CD4-positive, alpha-beta T cell treated with Interleukin-4 for 1 hour (primary cell): ENCODE data around the gene MAP3K12.
"Not testable (repeated sequence)": the region's sequence is repeated elsewhere in the genome, so short reads cannot be mapped to it uniquely, and the experiment has no call there.

Experiments
- DNase-seq, 2 donors: peaks; one replicate each; pipeline ENCODE4 v3.0.0-alpha.2; 2020 to 2022

MAP3K12 gene

GRCh38 chr12:53467082-53467481, 32.2 kb downstream of the MAP3K12 start:
- no peak for DNase-seq

DNA sequence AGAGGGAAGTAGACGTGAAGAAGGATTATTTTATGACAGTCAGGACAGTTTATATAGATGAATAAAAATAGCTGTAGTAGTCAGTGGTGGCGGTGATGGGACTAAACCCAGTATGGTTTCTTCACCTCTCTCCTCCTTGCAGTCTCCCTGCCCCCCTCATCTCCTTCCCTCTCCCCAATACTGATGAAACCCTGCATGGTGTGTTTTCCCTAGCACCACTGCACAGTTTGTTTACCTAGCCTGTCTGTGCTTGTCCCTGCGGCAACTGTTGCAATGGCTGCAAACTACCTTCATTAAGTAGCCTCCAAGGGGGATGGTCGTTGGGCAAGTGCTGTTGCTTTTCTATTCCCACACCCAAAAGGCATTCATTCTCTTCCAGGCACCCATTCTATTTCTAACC, 32.6 kb downstream of the MAP3K12 start:
- no peak for DNase-seq

- no peak for DNase-seq
These were observed 33.6 kb downstream of the MAP3K12 start for GRCh38 chr12:53465679-53466078.

GRCh38 chr12:53464685-53465418, 34.4 kb downstream of the MAP3K12 start:
- no peak for DNase-seq

DNA sequence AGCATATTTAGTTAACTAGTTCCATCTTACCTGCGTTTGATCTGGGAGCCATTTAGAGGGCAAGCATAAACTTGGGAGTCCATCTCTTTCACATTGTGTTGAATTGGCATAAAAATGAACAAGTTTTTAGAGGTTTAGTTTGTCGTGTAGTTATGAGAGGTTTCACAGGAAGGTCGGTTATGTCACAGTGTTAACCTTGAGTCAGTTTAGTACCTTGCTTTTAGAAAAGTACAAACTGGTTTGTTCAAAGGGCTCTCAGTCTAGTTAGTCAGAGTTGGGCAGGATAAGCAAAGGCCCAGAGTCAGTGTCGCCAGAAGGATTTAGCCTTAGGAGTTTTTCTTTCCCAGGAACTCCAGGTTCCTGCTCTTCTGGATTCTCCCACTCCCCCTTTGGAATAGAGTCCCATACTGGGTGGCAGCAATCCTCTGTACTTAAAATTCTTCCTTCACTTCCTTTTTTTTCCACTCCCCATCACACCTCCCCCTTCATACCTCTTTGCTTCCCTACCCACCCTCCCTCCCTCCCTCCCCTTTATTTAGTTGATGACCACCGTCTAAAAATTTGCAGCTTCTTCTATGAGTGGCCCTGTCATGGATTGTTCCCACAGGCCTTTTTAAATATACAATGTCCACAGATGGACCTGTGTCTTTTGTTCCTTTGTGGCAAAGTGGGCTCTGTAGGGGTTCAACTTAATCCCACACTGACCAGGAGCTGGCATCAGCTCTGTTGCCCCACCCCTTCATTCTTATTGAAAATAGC, 35.3 kb downstream of the MAP3K12 start:
- no peak for DNase-seq

GRCh38 chr12:53462935-53463334, 36.3 kb downstream of the MAP3K12 start:
- DNase-seq, result no peak

DNA sequence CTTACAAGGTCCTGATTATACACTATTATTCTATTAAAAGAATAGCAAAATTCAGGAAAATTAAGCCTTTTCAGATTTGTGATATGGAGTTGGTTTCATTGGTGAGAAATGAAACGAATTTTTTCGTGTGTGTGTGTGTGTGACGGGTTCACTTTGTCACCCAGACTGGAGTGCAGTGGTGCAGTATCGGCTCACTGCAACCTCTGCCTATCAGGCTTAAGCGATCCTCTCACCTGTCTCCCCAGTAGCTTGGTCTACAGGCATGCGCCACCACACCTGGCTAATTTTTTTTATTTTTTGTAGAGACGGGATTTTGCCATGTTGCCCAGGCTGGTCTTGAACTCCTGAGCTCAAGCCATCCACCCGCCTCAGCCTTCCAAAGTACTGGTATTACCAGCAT, 37.7 kb downstream of the MAP3K12 start:
- no peak for DNase-seq

- no peak for DNase-seq
These were observed 38.2 kb downstream of the MAP3K12 start for GRCh38 chr12:53461059-53461458.

DNA sequence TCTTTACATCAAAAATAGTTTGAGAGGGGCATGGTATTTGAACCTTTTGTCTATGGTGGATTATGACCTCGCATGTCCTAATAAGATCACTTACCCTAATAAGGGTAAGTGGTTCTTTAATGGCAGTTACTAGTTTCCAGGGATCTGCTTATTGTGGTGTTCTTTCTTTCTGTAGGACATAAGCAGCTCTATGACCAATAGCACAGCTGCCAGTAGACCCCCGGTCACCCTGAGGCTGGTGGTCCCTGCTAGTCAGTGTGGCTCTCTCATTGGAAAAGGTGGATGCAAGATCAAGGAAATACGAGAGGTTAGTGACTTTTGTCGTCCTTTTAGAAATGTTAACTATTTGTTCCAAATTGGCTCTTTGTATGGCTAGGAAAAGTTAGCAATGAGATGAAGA, 40.2 kb downstream of the MAP3K12 start:
- DNase-seq, result no peak

- DNase-seq, result no peak
These were observed 42.4 kb downstream of the MAP3K12 start for GRCh38 chr12:53456654-53457366.

GRCh38 chr12:53454707-53455106, 44.6 kb downstream of the MAP3K12 start:
- DNase-seq, result no peak

GRCh38 chr12:53453953-53454640, 45.2 kb downstream of the MAP3K12 start:
- no peak for DNase-seq

DNA sequence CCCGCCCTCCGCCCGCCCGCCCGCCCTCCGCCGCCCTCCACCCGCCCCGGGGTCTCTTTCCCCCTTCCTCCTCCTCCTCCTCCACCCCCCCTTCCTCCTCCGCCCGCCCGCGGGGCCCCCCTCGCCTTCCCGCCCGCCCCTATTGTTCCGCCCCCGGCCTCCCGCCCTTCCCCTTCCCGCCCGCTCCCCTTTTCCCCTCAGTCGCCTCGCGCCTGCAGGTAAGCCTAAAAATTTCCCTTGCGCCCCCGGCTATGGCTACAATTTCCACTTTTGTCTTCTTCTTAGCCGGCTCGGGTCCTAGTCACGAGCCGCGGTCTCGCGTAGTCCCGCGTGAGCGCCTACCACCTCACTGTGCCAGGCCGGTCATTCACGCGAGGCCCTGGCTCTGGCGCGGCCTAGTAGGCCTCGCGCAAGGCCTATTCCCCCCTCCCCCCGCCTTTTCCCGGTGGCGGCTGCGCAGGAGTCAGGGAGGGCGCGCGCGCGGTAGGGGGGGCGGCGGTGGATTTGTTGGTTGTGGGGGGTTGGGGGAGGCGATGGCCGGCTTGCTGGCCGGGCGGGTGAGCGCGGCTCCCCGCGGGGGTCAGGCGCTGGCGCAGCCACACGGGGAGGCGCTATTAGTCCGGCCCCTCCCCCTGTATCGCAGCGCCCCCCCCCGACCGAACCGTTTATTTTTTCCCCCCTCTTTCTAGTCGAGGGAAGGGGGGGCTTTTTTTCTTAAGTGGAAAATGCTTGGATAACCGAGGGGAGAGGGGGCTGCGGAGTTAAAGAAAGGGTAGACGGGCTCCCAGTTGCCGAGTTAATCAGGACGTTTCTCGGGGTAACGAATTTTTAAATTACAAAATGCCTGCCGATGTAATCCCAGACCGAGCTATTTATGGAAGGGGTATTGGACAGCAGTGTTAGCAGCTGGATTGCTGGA, 46.8 kb downstream of the MAP3K12 start:
- peak; percentile 76 to 86 for DNase-seq

DNA sequence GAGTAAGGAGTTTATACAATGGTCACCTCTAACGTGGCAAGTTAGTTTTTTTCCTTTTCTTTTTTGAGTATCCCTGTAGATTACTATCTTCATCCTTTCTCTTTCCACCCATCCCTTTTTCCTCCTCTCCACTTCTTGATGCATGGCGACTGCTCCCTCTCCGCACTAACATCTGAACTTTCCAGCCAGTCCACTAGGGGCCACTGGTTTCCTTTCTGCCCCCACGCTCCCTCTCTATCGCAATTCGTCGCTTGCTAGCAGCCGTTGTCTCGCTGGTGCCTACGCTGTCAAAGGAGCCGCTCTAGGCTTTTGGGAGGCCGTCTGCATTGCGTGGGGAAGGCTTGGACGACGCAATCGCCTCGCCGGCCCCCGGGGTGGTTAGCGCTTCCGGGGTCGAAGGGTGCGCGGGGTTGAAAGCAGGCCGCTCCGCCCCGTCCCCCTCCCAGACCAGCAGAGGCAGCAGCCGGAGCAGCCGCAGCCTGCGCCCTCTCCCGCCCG, 47.5 kb downstream of the MAP3K12 start, which contains the start of gene PCBP2:
PCBP2 (plus strand) TSS at position 442 of the 498 bp plus-strand sequence. CDS start 2,699 bp downstream, outside the sequence.
- DNase-seq, result peak; percentile 99

DNA sequence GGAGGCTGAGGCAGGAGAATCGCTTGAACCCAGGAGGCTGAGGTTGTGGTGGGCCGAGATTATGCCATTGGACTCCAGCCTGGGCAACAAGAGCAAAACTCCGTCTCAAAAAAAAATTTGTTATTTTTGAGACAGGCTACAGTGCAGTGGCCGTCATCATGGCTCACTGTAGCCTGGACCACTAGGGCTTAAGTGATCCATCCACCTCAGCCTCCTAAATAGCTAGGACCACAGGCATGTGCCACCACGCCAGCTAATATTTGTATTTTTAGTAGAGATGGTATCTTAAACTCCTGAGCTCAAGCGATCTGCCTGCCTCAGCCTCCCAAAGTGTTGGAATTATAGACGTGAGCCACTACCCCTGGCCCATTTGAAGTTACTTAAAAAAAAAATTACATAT, 48.3 kb downstream of the MAP3K12 start:
- DNase-seq, result no peak

DNA sequence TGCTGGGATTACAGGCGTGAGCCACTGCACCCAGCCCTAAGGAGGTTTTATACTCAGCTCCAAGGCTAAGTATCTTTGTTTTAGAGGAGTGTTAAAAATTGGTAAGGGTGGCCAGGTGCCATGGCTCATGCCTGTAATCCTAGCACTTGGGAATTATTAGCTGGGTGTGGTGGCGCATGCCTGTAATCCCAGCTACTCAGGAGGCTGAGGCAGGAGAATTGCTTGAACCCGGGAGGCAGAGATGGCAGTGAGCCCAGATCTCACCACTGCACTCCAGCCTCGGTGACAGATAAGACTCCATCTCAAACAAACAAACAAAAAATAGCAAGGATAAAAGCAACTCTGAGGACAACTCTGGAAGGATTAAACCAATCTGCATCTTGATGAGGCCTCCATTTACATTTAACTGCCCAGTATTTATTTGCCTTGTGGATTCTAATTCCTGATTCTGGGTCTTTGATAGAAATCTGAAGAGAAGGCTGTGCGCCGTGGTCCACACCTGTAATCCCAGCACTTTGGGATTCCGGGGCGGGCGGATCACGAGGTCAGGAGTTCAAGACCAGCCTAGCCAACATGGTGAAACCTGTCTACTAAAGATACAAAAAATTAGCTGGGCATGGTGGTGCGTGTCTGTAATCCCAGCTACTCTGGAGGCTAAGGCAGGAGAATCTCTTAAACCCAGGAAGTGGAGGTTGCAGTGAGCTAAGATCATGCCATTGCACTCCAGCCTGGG, 54.5 kb downstream of the MAP3K12 start:
- not testable (repeated sequence) for DNase-seq

DNA sequence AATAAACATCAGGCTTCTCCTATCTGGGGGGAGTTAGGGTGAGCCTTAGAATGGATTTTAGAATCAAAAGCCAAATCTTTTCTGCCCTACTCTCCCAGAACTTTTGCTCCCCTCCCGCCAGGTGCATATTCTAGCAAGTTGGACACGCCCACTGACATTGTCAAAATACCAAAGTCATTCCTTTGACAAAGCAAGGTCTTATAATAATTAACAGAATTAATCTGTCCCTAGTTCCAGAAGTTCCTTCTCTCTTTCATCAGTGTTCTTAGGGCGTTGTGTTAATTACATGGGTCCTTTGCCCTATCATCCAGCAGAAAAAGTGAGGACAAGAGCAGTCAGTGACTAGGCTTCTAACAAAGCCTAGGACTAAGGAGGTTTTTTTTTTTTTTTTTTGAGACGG, 55.3 kb downstream of the MAP3K12 start:
- no peak for DNase-seq

DNA sequence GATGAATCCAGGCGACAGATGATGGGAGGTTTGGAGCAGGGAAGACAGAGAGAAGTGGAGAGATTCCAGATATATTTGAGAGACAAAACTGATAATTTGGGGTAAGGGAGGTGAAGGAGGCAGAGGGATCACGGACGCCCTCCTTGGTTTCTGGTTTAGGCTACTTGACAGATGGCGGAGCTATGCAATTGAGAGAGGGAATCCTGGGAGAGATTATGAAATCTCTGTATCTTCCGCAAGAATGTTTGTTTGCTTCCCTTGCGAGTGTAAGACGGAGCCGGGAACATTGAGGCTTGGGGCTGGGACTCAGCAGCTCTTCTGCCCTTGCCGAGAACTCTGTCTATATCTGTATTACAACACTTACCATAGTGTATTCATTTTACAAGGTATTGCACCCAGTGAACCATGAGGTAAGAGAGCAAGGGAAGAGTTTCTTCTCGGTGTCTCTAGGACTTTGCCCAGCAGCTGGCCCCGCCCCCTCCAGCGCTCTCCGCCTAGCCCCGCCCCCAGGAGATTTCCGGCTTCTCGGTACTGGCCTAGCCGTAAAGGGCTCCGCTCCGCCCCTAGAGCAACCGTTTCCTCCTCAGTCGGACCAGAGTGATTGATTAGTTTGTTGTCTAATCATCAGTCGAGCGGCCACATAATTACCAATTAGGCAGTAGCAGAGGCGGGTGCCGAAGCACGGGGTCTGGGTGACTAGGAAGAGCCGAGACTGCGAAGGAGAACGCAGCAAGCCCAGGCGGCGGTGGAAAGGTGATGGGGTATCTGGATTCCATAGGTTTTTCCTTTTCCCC, 58.0 kb downstream of the MAP3K12 start, which contains the start of gene PRR13:
PRR13 (plus strand) TSS at position 695 of the 794 bp plus-strand sequence. CDS start 981 bp downstream, outside the sequence.
- DNase-seq, result peak; percentile 99

- DNase-seq, result not testable (repeated sequence)
These were observed 59.7 kb downstream of the MAP3K12 start for GRCh38 chr12:53439582-53439981.

- not testable (repeated sequence) for DNase-seq
These were observed 63.9 kb downstream of the MAP3K12 start for GRCh38 chr12:53435326-53435725.
